Lung (tissue), 12 donors: Measurements from ENCODE around the gene SMIM5. TPM values are rescaled to one million over a fixed set of nuclear protein-coding genes. Genes with fewer than 3 reads are reported as not detected.
A peak's percentile ranks its signal among the peaks of the same experiment; 100 is the strongest.

ENCODE experiments used
- ATAC-seq: fragments of 200-7000 bp; cut with Tn5 transposase; one replicate; pipeline ENCODE4 v1.9.1; 2020; ENCODE audit warnings: moderate number of reproducible peaks; ENCODE audit not compliant: insufficient read depth, low FRiP score
- DNase-seq, 3 donors: peaks; one replicate each; pipeline ENCODE4 v3.0.0-alpha.2; 2013 to 2017
- H3K27ac ChIP-seq, 2 donors: one replicate each; pipeline ENCODE4 v1.5.1; 2013; ENCODE audit warnings: mild to moderate bottlenecking in 2 of 2, moderate library complexity in 2 of 2, control low read depth in 1 of 2, inconsistent platforms in 1 of 2, low read depth in 1 of 2, low read length in 1 of 2
- H3K27me3 ChIP-seq, 3 donors: one replicate each; pipeline ENCODE4 v1.5.1; 2013; ENCODE audit warnings: low read length in 2 of 3; ENCODE audit not compliant: control insufficient read depth in 3 of 3, insufficient read depth in 3 of 3
- H3K36me3 ChIP-seq, 4 donors: one replicate each; pipeline ENCODE4 v1.5.1; 2013; ENCODE audit warnings: low read length in 4 of 4, mild to moderate bottlenecking in 1 of 4, moderate library complexity in 1 of 4; ENCODE audit not compliant: control insufficient read depth in 4 of 4, insufficient read depth in 4 of 4
- H3K4me1 ChIP-seq, 5 donors: one replicate each; pipeline ENCODE4 v1.5.1; 2013; ENCODE audit warnings: low read length in 5 of 5, mild to moderate bottlenecking in 2 of 5, moderate library complexity in 1 of 5; ENCODE audit not compliant: control insufficient read depth in 5 of 5, insufficient read depth in 5 of 5
- H3K4me3 ChIP-seq: one replicate; pipeline ENCODE4 v1.5.1; 2013; ENCODE audit warnings: mild to moderate bottlenecking, control low read depth, moderate library complexity
- H3K9ac ChIP-seq, 2 donors: one replicate each; pipeline ENCODE4 v1.5.1; 2013; ENCODE audit warnings: low read length in 2 of 2, control low read depth in 1 of 2; ENCODE audit not compliant: insufficient read depth in 1 of 2
- H3K9me3 ChIP-seq, 4 donors: one replicate each; pipeline ENCODE4 v1.5.1; 2013; ENCODE audit warnings: low read length in 3 of 4, mild to moderate bottlenecking in 1 of 4, moderate library complexity in 1 of 4; ENCODE audit not compliant: control insufficient read depth in 4 of 4, insufficient read depth in 3 of 4
- WGBS, 2 donors: extraction: QIAGEN DNeasy Blood & Tissue Kit; methylation state at CpG; one replicate each; pipeline ENCODE4 v1.1.7; 2013; 5-methylcytosine and 5-hydroxymethylcytosine counted together
- polyA plus RNA-seq, 2 donors: library from polyadenylated mRNA; stranded (reverse); fragments of 200-250 nt; gene quantifications; one replicate each; pipeline ENCODE4 v1.2.1, GENCODE V29; 2013
- total RNA-seq, 2 donors: library from RNA; depleted of rRNA in 1 of 2; stranded (reverse); fragments of >200 nt in 1 of 2; gene quantifications; one replicate each; pipeline ENCODE4 v1.2.1, GENCODE V29; 2014 to 2021
- TF ChIP-seq, protein P1 (sequence below): IDR thresholded peaks from 2 replicates; pipeline ENCODE4 v1.5.1; 2012; ENCODE audit warnings: mild to moderate bottlenecking; ENCODE audit errors: control extremely low read depth, extremely low read depth
- donor health status: control.
- donor health status: control.
- donor health status: Bipolar disorder and iron deficiency.
- donor health status: healthy.
- donor health status: DM: yes; HTN: yes; CAD: no.

The SMIM5 gene
- total and polyA plus RNA-seq, 4 donors = 2.2 to 7.5 (median 3.9) TPM

DNA sequence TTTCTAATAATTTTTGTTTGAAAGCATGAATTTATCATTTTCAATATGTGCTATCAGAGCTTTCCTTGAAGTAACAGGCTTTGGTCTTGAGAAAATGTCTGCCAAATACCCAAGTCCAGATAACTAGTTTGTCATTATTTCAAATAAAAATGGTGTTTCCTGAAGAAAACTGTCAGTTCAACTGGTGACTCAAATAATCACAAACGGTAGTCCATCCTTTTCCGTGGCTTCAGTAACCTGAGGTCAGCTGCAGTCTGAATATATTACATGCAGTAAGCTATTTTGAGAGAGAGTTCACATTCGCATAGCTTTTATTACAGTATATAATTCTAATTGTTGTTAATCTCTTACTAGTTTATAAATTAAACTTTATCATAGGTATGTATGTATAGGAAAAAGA is 43.2 kb downstream of the SMIM5 start:
- Histone ChIP-seq H3K9ac (no peak overlapping the region), H3K9me3 (no peaks in the 10 kb centered on the region), H3K27me3 (no peaks in the 10 kb centered on the region), H3K27ac (no peak overlapping the region), H3K4me3 (no peak overlapping the region), H3K36me3 (peaks cover 12 to 24% (median 19%) of the 10 kb centered on the region in 4 donors), H3K4me1 (peaks cover 0 to 4% (median 0%) of the 10 kb centered on the region in 5 donors)
- 78 to 87% methylated on average over 3 of the region's 3 CpGs for WGBS, 2 donors
- no peak for DNase-seq
- ATAC-seq = no peak
- TF ChIP-seq, protein P1, sequence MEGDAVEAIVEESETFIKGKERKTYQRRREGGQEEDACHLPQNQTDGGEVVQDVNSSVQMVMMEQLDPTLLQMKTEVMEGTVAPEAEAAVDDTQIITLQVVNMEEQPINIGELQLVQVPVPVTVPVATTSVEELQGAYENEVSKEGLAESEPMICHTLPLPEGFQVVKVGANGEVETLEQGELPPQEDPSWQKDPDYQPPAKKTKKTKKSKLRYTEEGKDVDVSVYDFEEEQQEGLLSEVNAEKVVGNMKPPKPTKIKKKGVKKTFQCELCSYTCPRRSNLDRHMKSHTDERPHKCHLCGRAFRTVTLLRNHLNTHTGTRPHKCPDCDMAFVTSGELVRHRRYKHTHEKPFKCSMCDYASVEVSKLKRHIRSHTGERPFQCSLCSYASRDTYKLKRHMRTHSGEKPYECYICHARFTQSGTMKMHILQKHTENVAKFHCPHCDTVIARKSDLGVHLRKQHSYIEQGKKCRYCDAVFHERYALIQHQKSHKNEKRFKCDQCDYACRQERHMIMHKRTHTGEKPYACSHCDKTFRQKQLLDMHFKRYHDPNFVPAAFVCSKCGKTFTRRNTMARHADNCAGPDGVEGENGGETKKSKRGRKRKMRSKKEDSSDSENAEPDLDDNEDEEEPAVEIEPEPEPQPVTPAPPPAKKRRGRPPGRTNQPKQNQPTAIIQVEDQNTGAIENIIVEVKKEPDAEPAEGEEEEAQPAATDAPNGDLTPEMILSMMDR = no peak

GRCh38 chr17:75679706-75680211 is 46.5 kb downstream of the SMIM5 start:
- TF ChIP-seq, protein P1 = peak; percentile 29
- Histone ChIP-seq H3K36me3 (peaks cover 3 to 13% (median 10%) of the 10 kb centered on the region in 4 donors), H3K9ac (no peak overlapping the region), H3K4me1 (peaks cover 0 to 10% (median 0%) of the 10 kb centered on the region in 5 donors), H3K27me3 (no peaks in the 10 kb centered on the region), H3K4me3 (no peak overlapping the region), H3K9me3 (no peaks in the 10 kb centered on the region), H3K27ac (peak overlapping the region; percentile 75 to 84)
- 49 to 70% methylated on average over 11 of the region's 11 CpGs for WGBS, 2 donors
- ATAC-seq (peak; percentile 36), DNase-seq (peak in 2 of 3 donors; percentile 30 to 37)

GRCh38 chr17:75680431-75680830 is 47.2 kb downstream of the SMIM5 start:
- ATAC-seq = no peak
- Histone ChIP-seq H3K9ac (no peak overlapping the region), H3K4me1 (peaks cover 0 to 13% (median 0%) of the 10 kb centered on the region in 5 donors), H3K27ac (peak overlapping the region; percentile 52 to 55), H3K4me3 (no peak overlapping the region), H3K36me3 (peaks cover 3 to 13% (median 10%) of the 10 kb centered on the region in 4 donors), H3K27me3 (no peaks in the 10 kb centered on the region), H3K9me3 (no peaks in the 10 kb centered on the region)
- 89 to 90% methylated on average over 10 of the region's 10 CpGs for WGBS, 2 donors
- DNase-seq = no peak
- TF ChIP-seq, protein P1 = no peak

- no peak overlapping the region for H3K9ac ChIP-seq
- no peaks in the 10 kb centered on the region for H3K27me3 ChIP-seq
- no peak for ATAC-seq
- H3K27ac ChIP-seq = peak overlapping the region in 1 of 2 donors; percentile 55
- TF ChIP-seq, protein P1 = no peak
- H3K4me1 ChIP-seq = peaks cover 0 to 18% (median 0%) of the 10 kb centered on the region in 5 donors
- no peak overlapping the region for H3K4me3 ChIP-seq
- peaks cover 3 to 10% (median 10%) of the 10 kb centered on the region in 4 donors for H3K36me3 ChIP-seq
- WGBS, 2 donors = 75 to 88% methylated on average over 3 of the region's 3 CpGs
- H3K9me3 ChIP-seq = no peaks in the 10 kb centered on the region
- no peak for DNase-seq
These were observed 48.1 kb downstream of the SMIM5 start for GRCh38 chr17:75681289-75681688.
